ENCODE data around the gene MAP1S.

MAP1S gene

DNA sequence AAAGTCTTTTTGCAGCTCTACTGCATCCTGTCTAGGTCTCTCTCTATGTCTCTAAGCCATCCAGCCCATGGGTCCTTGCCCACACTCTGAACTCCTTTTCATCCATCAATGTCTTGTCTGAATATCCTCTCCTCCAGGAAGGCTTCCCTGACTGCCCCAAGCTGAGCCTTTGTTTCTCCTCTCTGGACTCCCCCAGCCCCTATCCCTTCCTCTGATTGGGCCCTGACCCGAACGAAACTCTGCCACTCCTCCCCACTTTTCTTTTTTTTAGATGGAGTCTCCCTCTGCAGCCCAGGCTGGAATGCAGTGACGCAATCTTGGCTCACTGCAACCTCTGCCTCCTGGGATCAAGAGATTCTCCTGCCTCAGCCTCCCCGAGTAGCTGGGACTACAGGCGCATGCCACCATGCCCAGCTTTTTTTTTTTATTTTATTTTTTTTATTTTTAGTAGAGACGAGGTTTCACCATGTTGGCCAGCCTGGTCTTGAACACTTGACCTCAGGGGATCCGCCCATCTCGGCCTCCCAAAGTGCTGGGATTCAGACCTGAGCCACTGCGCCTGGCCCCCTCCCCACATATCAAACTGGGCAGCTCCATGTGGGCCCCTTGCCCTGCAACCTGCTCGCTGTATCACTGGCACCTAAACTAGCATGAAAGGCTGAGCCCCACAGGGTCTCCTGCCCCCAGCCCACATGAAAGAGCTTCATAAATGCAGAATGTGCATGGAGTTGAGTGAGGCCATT, 30.3 kb upstream of the MAP1S start:
- no peak for DNase-seq (ENCODE audit: low read depth)
- in situ Hi-C loops (cut with HindIII; ENCODE audit: low sequenced_read_pairs), result no loop called here
- no peak overlapping the region for H3K4me3 ChIP-seq (ENCODE audit: low read depth, low read length)
- TF ChIP-seq, protein P1, sequence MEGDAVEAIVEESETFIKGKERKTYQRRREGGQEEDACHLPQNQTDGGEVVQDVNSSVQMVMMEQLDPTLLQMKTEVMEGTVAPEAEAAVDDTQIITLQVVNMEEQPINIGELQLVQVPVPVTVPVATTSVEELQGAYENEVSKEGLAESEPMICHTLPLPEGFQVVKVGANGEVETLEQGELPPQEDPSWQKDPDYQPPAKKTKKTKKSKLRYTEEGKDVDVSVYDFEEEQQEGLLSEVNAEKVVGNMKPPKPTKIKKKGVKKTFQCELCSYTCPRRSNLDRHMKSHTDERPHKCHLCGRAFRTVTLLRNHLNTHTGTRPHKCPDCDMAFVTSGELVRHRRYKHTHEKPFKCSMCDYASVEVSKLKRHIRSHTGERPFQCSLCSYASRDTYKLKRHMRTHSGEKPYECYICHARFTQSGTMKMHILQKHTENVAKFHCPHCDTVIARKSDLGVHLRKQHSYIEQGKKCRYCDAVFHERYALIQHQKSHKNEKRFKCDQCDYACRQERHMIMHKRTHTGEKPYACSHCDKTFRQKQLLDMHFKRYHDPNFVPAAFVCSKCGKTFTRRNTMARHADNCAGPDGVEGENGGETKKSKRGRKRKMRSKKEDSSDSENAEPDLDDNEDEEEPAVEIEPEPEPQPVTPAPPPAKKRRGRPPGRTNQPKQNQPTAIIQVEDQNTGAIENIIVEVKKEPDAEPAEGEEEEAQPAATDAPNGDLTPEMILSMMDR (IDR thresholded peaks at IDR 0.05; ENCODE audit: low read depth, low read length, missing control alignments), result no peak

DNA sequence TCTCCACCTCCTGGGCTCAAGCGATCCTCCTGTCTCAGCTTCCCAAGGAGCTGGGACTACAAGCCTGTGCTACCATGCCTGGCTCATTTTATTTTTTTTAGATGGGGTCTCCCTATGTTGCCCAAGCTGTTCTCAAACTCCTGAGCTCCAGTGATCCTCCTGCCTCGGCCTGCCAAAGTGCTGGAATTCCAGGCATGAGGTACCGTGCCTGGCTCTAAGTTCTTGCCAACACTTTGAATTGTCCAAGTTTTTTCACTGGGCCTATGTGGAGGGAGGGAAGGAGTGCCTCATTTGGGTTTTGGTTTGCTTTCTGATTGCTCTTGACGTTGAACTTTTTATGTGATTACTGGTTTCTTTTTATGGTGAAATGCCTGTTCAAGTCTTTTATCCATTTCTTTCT, 26.7 kb upstream of the MAP1S start:
- in situ Hi-C loops (cut with HindIII; ENCODE audit: low sequenced_read_pairs), result no loop called here

DNA sequence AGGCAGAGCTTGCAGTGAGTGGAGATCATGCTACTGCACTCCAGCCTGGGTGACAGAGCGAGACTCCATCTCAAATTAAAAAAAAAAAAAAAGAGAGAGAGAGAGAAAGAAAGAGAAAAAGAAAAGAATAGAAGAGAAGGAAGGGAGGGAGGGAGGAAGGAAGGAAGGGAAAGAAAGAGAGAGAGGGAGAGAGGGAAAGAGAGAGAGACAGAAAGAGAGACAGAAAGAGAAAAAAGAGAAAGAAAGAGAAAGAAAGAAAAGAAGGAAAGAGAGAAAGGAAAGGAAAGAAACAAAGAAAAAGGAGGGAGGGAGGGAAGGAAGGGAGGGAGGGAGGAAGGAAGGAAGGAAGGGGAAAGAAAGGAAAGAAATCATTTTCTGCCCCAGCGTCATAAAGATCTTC, 24.1 kb upstream of the MAP1S start:
- TF ChIP-seq, protein P1 (IDR thresholded peaks at IDR 0.05; ENCODE audit: low read depth, low read length, missing control alignments), result no peak
- in situ Hi-C loops (cut with HindIII; ENCODE audit: low sequenced_read_pairs), result no loop called here
- no peak overlapping the region for H3K4me3 ChIP-seq (ENCODE audit: low read depth, low read length)
- DNase-seq (ENCODE audit: low read depth), result no peak

More for the DNA sequence above, 26.7 kb upstream of the MAP1S start:
- no peak for DNase-seq (ENCODE audit: low read depth)
- TF ChIP-seq, protein P1 (IDR thresholded peaks at IDR 0.05; ENCODE audit: low read depth, low read length, missing control alignments), result no peak
- H3K4me3 ChIP-seq (ENCODE audit: low read depth, low read length), result no peak overlapping the region

DNA sequence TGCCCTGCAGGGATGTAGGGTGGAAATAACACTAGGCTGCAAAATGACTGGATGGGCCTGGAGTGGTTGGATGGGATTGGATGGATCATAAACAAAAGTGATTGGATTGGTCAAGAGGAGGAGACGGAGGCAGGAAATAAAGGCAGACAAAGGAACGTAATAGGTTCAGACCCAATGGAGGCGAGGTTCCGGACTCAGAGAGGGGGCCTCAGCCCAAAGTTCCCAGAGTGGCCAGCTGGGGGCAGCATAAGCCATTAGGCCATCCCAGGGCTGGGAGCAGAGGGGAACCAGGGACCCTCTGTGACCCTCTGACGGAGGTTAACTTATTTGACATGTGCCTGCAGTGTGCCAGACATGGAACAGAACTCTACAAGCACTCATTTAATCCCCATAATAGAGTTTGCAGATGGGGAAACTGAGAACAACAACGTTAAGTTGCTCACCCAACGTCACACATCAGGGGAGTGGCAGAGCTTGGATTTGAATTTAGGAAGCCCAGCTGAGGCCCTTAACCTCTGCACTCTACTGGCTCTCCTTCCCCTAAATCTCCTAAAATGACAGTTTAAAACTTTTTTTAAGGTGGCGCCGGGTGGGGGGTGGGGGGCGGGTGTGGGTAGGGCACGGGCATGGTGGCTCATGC, 15.3 kb upstream of the MAP1S start:
- TF ChIP-seq, protein P1 (IDR thresholded peaks at IDR 0.05; ENCODE audit: low read depth, low read length, missing control alignments), result peak; percentile 65
- no peak overlapping the region for H3K4me3 ChIP-seq (ENCODE audit: low read depth, low read length)
- no peak for DNase-seq (ENCODE audit: low read depth)
- in situ Hi-C loops (cut with HindIII; ENCODE audit: low sequenced_read_pairs), result no loop called here

DNA sequence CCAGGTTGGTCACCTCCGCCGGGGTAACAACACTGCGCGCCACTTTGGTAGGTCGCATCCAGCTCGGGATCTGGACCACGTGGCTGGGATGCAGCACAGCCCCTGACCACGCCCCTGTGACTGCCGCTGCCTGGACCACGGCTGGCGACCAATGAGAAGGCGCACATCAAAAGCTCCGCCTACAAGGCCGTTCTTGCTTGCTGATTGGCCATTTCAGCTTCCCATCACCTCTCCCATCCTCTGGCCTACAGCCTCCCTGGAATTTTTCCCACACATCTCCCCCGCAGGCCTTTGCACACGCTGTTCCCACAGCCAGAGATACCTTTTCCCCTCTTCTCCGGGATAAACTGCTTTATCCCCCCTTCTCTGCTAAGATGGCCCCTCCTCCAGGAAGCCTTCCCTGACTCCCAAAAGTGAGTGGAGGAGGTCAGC, 12.5 kb upstream of the MAP1S start:
- in situ Hi-C loops (cut with HindIII; ENCODE audit: low sequenced_read_pairs), result no loop called here
- no peak overlapping the region for H3K4me3 ChIP-seq (ENCODE audit: low read depth, low read length)
- TF ChIP-seq, protein P1 (IDR thresholded peaks at IDR 0.05; ENCODE audit: low read depth, low read length, missing control alignments), result no peak
- no peak for DNase-seq (ENCODE audit: low read depth)

DNA sequence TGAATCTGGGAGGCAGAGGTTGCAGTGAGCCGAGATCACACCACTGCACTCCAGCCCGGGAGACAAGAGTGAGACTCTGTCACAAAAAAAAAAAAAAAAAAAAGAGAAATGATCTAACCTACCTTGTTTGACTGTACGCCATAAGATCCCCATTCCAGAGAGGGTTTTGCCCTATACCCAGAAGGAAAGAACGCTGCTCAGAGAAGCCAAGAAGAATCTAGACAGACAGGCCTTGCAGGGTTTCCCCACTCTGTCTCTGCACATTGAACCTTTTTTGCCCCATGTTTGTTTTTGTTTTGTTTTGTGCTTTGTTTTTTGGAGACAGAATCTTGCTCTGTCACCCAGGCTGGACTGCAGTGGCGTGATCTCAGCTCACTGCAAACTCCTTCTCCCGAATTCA, 7.4 kb upstream of the MAP1S start:
- no peak overlapping the region for H3K4me3 ChIP-seq (ENCODE audit: low read depth, low read length)
- TF ChIP-seq, protein P1 (IDR thresholded peaks at IDR 0.05; ENCODE audit: low read depth, low read length, missing control alignments), result no peak
- in situ Hi-C loops (cut with HindIII; ENCODE audit: low sequenced_read_pairs), result loop anchor here (10.0 kb wide), 1 partner anchor 123 kb away; no protein-coding TSS in a partner anchor
- DNase-seq (ENCODE audit: low read depth), result no peak
